Effector memory CD4-positive, alpha-beta T cell (primary cell): ENCODE data around the gene MEF2B.
A peak's percentile ranks its signal among the peaks of the same experiment; 100 is the strongest.

Experiments used
- DNase-seq, 3 donors: peaks; one replicate each; pipeline ENCODE4 v3.0.0-alpha.2; 2020
- H3K27ac ChIP-seq: 2 replicates; pipeline ENCODE4 v1.7.0; 2013; ENCODE audit warnings: mild to moderate bottlenecking, low read length, moderate library complexity; ENCODE audit not compliant: insufficient read depth, poor library complexity, severe bottlenecking
- H3K27me3 ChIP-seq: replicated peaks from 2 replicates; pipeline ENCODE4 v1.7.0; 2013; ENCODE audit warnings: mild to moderate bottlenecking, low read length; ENCODE audit not compliant: insufficient read depth, control insufficient read depth, poor library complexity, severe bottlenecking
- H3K36me3 ChIP-seq: 2 replicates; pipeline ENCODE4 v1.7.0; 2013; ENCODE audit warnings: mild to moderate bottlenecking, low read length, moderate library complexity; ENCODE audit not compliant: control insufficient read depth, insufficient read depth
- H3K4me1 ChIP-seq: 2 replicates; pipeline ENCODE4 v1.7.0; 2013; ENCODE audit warnings: low read length, mild to moderate bottlenecking; ENCODE audit not compliant: control insufficient read depth, insufficient read depth, poor library complexity, severe bottlenecking
- H3K4me3 ChIP-seq: 2 replicates; pipeline ENCODE4 v1.7.0; 2013; ENCODE audit warnings: low read length, low read depth, mild to moderate bottlenecking; ENCODE audit not compliant: insufficient read depth, poor library complexity, severe bottlenecking
- H3K9me3 ChIP-seq: 2 replicates; pipeline ENCODE4 v1.7.0; 2013; ENCODE audit warnings: mild to moderate bottlenecking, low read length, moderate library complexity; ENCODE audit not compliant: control insufficient read depth
- total RNA-seq, 3 donors: gene quantifications; one replicate each; lab custom pipeline; 2026; lab: John Stamatoyannopoulos, UW

The MEF2B gene
- 0 to 0.35 (median 0.17) reads per million in 3 donors for total RNA-seq

DNA sequence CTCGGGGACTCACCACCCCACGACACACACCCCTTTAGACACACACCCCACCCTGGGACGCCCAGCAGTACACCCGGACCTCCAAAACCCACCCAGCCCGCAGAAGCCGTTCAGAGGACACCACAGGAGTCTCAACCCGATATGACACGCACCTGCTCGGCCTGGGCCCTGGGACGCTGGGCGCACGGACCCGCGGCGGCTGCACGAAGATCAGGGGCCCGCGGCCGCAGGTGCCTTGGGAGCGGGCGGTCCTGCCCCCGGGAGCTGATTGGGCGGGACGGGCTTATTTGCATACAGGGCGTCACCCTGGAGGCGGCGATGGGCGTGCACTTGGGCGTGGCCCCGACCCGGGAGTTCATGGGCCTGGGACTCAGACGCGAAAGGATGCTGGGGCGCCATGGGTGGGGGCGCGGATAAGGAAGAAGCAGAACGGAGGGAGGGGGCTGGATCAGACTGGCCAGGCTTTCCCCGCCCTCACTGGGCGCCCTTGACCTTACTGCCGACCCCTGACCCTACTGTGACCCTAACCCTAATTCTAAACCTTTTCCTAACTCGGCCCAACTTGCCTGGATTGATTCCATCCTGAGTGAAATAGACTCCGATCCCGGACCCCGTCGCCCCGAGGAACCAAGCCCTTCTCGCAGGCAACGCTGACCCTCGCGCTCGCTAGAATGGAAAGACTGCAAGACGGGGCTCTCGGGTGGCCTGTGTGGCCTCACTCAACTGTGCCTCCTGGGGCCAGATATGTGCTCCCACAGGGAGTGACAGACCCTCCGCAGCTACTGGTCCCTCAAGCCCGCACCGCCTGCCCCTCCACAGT, at the start of gene MEF2B:
Gene MEF2B, minus strand, starts transcription at position 211 of the 820 bp plus-strand sequence. CDS start 19,528 bp downstream, outside the sequence.
- no peaks in the 10 kb centered on the region for H3K27me3 ChIP-seq
- H3K9me3 ChIP-seq, result no peaks in the 10 kb centered on the region
- no peak within 1 kb of the TSS for H3K27ac ChIP-seq
- H3K36me3 ChIP-seq, result peaks cover 1% of the 10 kb centered on the region
- peak; percentile 44 to 69 (median 63) for DNase-seq
- peaks cover 12% of the 10 kb centered on the region for H3K4me1 ChIP-seq
- peak within 1 kb of the TSS; percentile 35 for H3K4me3 ChIP-seq

DNA sequence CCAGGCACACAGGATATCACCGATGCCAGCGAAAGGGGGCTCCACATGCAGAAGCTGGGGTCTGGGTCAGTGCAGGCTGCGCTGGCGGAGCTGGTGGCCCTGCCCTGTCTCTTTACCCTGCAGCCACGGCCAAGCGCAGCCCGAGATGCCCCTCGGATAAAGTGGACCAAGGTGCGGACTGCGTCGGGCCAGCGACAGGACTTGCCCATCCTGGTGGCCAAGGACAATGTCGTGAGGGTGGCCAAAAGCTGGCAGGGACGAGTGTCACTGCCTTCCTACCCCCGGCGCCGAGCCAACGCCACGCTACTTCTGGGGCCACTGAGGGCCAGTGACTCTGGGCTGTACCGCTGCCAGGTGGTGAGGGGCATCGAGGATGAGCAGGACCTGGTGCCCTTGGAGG, 48.8 kb upstream of the MEF2B start:
- no peak for DNase-seq
- Histone ChIP-seq H3K36me3 (no peaks in the 10 kb centered on the region), H3K4me1 (no peaks in the 10 kb centered on the region), H3K27me3 (peaks cover 18% of the 10 kb centered on the region), H3K4me3 (no peak overlapping the region), H3K27ac (no peak overlapping the region), H3K9me3 (no peaks in the 10 kb centered on the region)

DNA sequence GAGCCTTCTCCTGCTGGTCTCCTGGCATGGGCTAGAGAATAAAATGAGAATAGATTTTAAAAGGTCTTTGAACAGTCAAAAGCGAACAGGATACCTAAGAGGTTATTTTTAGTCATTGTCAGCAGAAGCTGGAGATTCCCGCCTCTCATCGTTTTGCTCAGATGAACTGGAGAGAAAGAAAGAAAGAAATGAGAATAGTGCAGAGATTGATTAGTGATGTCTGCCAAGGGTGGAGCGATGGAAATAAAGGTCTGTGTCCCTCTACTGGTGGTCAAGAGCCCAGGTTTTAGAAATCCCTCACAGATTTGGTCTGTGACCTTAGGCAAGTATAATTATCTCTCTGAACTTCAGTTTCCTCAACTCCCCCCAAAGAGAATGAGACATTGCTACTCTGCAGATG, 47.0 kb upstream of the MEF2B start:
- H3K27me3 ChIP-seq, result peaks cover 35% of the 10 kb centered on the region
- no peaks in the 10 kb centered on the region for H3K4me1 ChIP-seq
- no peak for DNase-seq
- no peaks in the 10 kb centered on the region for H3K36me3 ChIP-seq
- H3K9me3 ChIP-seq, result no peaks in the 10 kb centered on the region
- no peak overlapping the region for H3K27ac ChIP-seq
- no peak overlapping the region for H3K4me3 ChIP-seq

DNA sequence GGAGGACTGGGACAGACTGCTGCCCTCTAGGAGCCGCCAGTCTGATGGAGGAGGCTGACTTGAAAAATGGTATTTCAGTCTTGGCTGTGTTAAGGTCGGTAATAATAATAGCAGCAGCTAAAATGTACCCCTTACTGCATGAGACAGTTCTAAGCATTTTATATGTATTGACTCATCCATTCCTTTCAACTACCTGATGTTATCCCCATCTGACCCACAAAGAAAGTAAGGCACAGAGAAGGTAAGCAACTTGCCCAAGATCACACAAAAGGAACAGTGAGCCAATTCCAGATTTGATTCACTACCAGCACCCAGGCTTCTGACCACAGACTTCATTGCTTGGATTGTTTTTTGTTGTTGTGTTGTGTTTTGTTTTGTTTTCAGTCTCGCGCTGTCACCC, 45.7 kb upstream of the MEF2B start:
- H3K36me3 ChIP-seq, result no peaks in the 10 kb centered on the region
- H3K27me3 ChIP-seq, result peaks cover 42% of the 10 kb centered on the region
- no peak for DNase-seq
- H3K9me3 ChIP-seq, result no peaks in the 10 kb centered on the region
- H3K4me3 ChIP-seq, result no peak overlapping the region
- H3K27ac ChIP-seq, result no peak overlapping the region
- H3K4me1 ChIP-seq, result no peaks in the 10 kb centered on the region

- H3K4me1 ChIP-seq, result no peaks in the 10 kb centered on the region
- H3K27me3 ChIP-seq, result peaks cover 42% of the 10 kb centered on the region
- H3K9me3 ChIP-seq, result no peaks in the 10 kb centered on the region
- no peak overlapping the region for H3K4me3 ChIP-seq
- no peak overlapping the region for H3K27ac ChIP-seq
- no peaks in the 10 kb centered on the region for H3K36me3 ChIP-seq
- no peak for DNase-seq
Measured at GRCh38 chr19:19214892-19215291, 44.8 kb upstream of the MEF2B start.

GRCh38 chr19:19214159-19214490, 44.1 kb upstream of the MEF2B start:
- Histone ChIP-seq H3K4me3 (no peak overlapping the region), H3K27ac (no peak overlapping the region), H3K9me3 (no peaks in the 10 kb centered on the region), H3K36me3 (no peaks in the 10 kb centered on the region), H3K27me3 (peaks cover 42% of the 10 kb centered on the region), H3K4me1 (no peaks in the 10 kb centered on the region)
- DNase-seq, result no peak

GRCh38 chr19:19213426-19214158, 43.5 kb upstream of the MEF2B start:
- no peaks in the 10 kb centered on the region for H3K4me1 ChIP-seq
- H3K4me3 ChIP-seq, result no peak overlapping the region
- peaks cover 42% of the 10 kb centered on the region for H3K27me3 ChIP-seq

DNA sequence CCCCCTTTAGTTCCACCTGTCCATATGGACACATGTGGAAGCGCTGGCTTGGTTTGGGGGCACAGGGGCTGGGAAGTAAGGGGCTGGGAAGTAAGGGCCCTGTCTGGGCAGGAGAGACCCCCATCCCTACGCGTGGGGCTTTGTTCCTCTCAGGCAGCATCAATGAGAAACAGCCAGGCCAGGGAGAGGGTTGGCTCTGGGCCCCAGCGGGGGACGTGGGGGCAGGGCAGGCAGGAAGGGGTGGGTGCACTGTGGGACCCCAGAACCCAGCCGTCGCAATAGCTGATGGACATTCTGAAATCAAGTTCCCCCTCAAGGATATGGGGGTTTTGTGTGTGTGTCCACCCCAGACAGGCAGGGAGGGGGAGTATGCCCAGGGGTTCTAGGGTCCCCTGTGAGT, 42.9 kb upstream of the MEF2B start:
- peaks cover 42% of the 10 kb centered on the region for H3K27me3 ChIP-seq
- H3K4me3 ChIP-seq, result no peak overlapping the region

More at GRCh38 chr19:19213426-19214158, 43.5 kb upstream of the MEF2B start:
- no peak for DNase-seq
- Histone ChIP-seq H3K27ac (no peak overlapping the region), H3K36me3 (no peaks in the 10 kb centered on the region), H3K9me3 (no peaks in the 10 kb centered on the region)

GRCh38 chr19:19211499-19212420, 41.7 kb upstream of the MEF2B start, which contains the start of gene NCAN:
TSS of gene NCAN (plus strand) at chr19:19211958. CDS start at chr19:19216954, 4,996 bp downstream.
- H3K27me3 ChIP-seq, result peaks cover 42% of the 10 kb centered on the region
- no peak within 1 kb of the TSS for H3K4me3 ChIP-seq
- H3K27ac ChIP-seq, result no peak within 1 kb of the TSS
- no peak for DNase-seq
- peaks cover 13% of the 10 kb centered on the region for H3K4me1 ChIP-seq
- no peaks in the 10 kb centered on the region for H3K36me3 ChIP-seq
- H3K9me3 ChIP-seq, result no peaks in the 10 kb centered on the region

More for the DNA sequence above, 42.9 kb upstream of the MEF2B start:
- no peak for DNase-seq
- peaks cover 2% of the 10 kb centered on the region for H3K4me1 ChIP-seq
- H3K36me3 ChIP-seq, result no peaks in the 10 kb centered on the region
- H3K9me3 ChIP-seq, result no peaks in the 10 kb centered on the region
- H3K27ac ChIP-seq, result no peak overlapping the region
